ENCODE results near the gene DCTN5. TPM values are rescaled to one million over a fixed set of nuclear protein-coding genes. Genes with fewer than 3 reads are reported as not detected.
A peak's percentile ranks its signal among the peaks of the same experiment; 100 is the strongest.
"Not testable (repeated sequence)": the region's sequence is repeated elsewhere in the genome, so short reads cannot be mapped to it uniquely, and the experiment has no call there.

Gene DCTN5
- total and polyA plus RNA-seq, 8 donors, result 55.1 to 66.4 (median 60.4) TPM

DNA sequence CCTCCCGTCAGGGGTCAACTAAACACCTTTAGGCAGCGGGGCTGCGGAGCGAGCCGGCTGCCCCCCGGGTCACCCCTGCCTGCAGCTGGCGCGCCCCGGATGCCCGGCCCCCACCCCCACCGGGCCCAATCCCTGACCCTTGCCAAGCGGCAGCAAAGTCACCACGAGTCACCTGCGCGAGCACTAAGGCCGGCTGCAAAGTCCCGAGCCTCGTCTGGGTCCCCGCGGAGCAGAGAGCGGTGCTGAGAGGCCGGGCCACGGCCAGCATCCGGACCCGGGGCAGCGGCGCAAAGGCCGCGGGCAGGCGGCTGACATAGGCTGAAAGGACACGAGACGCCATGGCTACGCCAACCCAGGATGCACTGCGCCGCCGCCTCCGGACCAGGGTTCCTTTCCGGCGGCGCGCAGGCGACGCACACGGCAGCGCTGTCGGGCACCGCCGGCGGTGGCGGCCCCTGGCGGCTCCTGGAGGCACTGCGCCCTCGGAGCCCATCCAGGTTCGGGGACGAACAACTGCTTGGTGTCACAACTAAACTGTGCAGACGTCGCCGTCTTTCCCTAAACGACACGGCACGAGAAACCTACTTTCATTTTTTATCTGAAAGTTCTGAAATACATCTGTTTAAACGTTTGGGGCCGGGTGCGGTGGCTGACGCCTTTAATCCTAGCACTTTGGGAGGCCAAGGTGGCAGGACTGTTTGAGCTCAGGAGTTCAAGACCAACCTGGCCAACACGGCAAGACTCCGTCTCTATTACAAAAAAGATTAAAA, 45.1 kb upstream of the DCTN5 start, which contains the start of gene NDUFAB1:
Gene NDUFAB1 (minus strand): TSS at position 366 of the 770 bp plus-strand sequence. CDS start 26 bp downstream, at position 340.
- H3K4me1 ChIP-seq, result peaks cover 11 to 34% of the 10 kb centered on the region in 2 donors
- intact Hi-C loops (cut with DNase I), result no loop called here
- ATAC-seq (peak; percentile 100), DNase-seq (peak; percentile 81 to 99 (median 92))
- no peaks in the 10 kb centered on the region for H3K27me3 ChIP-seq
- no peaks in the 10 kb centered on the region for H3K9me3 ChIP-seq
- H3K36me3 ChIP-seq, result peaks cover 0 to 36% of the 10 kb centered on the region in 2 donors
- peak; percentile 100 for TF ChIP-seq CTCF (IDR thresholded peaks at IDR 0.05)
- peak within 1 kb of the TSS; percentile 19 to 86 for H3K27ac ChIP-seq
- H3K4me3 ChIP-seq, result peak within 1 kb of the TSS; percentile 87 to 99

DNA sequence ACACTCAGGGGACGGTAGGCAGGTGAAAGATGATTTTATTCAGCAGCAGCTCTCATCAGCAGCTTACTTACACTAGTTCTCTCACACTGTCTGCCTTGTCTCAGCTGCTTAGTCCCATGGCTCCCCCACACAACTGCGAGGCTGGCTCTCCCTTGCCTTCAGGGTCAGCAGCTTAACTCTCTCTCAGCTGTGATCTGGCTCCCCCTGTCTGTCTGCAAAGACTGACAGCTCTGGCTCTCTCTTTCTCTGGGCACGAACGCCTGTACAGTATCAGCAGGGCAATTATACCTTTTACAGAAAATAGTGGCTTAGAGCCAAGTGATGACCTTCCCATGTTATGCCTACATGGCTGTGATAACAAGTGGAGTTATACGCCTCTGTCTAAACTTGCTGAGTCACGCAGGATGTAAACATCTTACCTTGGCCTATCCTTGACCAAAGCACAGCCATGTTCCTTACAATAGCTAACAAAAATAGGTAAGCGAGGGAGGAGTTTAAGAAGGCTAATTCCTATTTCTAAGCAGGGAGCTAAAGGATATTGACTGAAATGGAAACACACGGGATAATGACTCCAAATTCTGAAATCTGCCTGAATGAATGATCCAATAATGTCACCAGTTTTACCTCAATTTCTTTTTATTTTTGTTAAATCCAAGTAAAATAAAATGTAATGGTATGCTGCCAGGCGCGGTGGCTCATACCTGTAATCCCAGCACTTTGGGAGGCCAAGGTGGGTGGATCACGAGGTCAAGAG, 44.1 kb upstream of the DCTN5 start:
- H3K27ac ChIP-seq, result no peak overlapping the region
- intact Hi-C loops (cut with DNase I), result no loop called here
- no peak for TF ChIP-seq CTCF (IDR thresholded peaks at IDR 0.05)
- peaks cover 11 to 34% of the 10 kb centered on the region in 2 donors for H3K4me1 ChIP-seq
- ATAC-seq (no peak), DNase-seq (no peak)
- no peaks in the 10 kb centered on the region for H3K27me3 ChIP-seq
- no peaks in the 10 kb centered on the region for H3K9me3 ChIP-seq
- H3K36me3 ChIP-seq, result peaks cover 0 to 36% of the 10 kb centered on the region in 2 donors
- H3K4me3 ChIP-seq, result no peak overlapping the region

DNA sequence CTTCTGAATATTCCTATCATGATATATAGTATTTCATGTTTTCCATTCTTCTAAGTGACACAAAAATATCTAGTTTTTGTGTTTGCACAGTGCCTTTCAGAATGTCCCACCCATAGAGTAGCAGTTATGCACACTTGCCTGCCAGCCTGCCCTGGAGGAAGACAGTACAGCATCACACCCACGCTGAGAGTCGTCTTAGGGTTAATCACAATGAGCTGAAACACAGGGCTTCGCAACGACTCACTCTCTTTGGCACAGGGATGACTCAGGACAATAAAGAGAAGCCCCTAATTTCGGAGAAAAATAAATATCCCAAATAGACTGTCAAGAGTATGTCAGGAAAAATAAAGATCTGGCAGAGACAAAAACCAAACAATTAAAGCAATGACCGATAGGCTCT, 33.5 kb upstream of the DCTN5 start:
- Histone ChIP-seq H3K36me3 (peaks cover 0 to 86% of the 10 kb centered on the region in 2 donors), H3K27me3 (no peaks in the 10 kb centered on the region), H3K9me3 (no peaks in the 10 kb centered on the region), H3K4me1 (no peaks in the 10 kb centered on the region), H3K27ac (peak overlapping the region in 1 of 2 donors; percentile 35), H3K4me3 (no peak overlapping the region)
- DNase-seq (no peak), ATAC-seq (no peak)
- TF ChIP-seq CTCF (IDR thresholded peaks at IDR 0.05), result no peak
- intact Hi-C loops (cut with DNase I), result no loop called here

DNA sequence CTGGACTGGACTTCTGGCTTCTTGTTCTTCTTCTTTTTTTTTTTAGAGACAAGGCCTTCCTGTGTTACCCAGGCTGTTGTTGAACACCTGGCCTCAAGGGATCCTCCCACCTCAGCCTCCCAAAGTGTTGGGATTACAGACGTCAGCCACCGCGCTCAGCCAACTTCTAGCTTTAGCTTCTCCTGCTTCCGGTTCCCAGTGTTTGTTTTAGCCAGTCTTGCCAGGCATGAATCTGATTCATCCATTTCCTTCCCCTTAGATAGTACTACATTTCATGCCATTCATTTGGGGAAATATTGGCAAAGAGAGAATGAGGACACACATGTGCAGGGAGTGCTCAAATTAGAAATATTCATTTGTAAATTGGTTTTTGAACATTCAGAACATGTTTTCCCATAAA, 33.1 kb upstream of the DCTN5 start:
- no peaks in the 10 kb centered on the region for H3K27me3 ChIP-seq
- no peaks in the 10 kb centered on the region for H3K9me3 ChIP-seq
- H3K4me3 ChIP-seq, result no peak overlapping the region
- no peaks in the 10 kb centered on the region for H3K4me1 ChIP-seq
- DNase-seq, result no peak
- H3K27ac ChIP-seq, result peak overlapping the region in 1 of 2 donors; percentile 35
- intact Hi-C loops (cut with DNase I), result no loop called here
- H3K36me3 ChIP-seq, result peaks cover 0 to 87% of the 10 kb centered on the region in 2 donors
- peak; percentile 16 for ATAC-seq
- TF ChIP-seq CTCF (IDR thresholded peaks at IDR 0.05), result no peak

- intact Hi-C loops (cut with DNase I), result no loop called here
- no peak overlapping the region for H3K4me3 ChIP-seq
- no peaks in the 10 kb centered on the region for H3K4me1 ChIP-seq
- H3K9me3 ChIP-seq, result no peaks in the 10 kb centered on the region
- no peak for TF ChIP-seq CTCF (IDR thresholded peaks at IDR 0.05)
- H3K36me3 ChIP-seq, result peaks cover 0 to 81% of the 10 kb centered on the region in 2 donors
- ATAC-seq (no peak), DNase-seq (no peak)
- H3K27ac ChIP-seq, result no peak overlapping the region
- no peaks in the 10 kb centered on the region for H3K27me3 ChIP-seq
These were observed 31.3 kb upstream of the DCTN5 start for GRCh38 chr16:23609929-23610328.

DNA sequence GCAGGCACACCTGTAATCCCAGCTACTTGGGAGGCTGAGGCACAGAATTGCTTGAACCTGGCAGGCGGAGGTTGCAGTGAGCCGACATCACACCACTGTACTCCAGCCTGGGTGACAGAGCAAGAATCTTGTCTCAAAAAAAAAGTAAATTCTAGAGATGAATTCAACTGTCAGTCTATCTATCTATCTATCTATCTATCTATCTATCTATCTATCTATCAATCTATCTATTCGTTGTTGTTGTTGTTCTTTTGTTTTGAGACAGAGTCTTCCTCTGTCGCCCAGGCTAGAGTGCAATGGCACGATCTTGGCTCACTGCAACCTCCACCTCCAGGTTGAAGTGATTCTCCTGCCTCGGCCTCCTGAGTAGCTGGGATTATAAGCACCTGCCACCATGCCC, 30.4 kb upstream of the DCTN5 start:
- H3K4me1 ChIP-seq; H3K9me3 ChIP-seq; H3K27me3 ChIP-seq; H3K4me3 ChIP-seq; intact Hi-C loops (cut with DNase I); ATAC-seq; DNase-seq; H3K27ac ChIP-seq: not testable (repeated sequence)
- H3K36me3 ChIP-seq, result peaks cover 0 to 81% of the 10 kb centered on the region in 2 donors
